RKO (cell line): ENCODE data around the gene ITFG2.

ENCODE experiments used
- DNase-seq: peaks from one replicate; pipeline ENCODE4 v3.0.0-alpha.2; 2016; ENCODE audit warnings: low spot score

ITFG2 gene

DNA sequence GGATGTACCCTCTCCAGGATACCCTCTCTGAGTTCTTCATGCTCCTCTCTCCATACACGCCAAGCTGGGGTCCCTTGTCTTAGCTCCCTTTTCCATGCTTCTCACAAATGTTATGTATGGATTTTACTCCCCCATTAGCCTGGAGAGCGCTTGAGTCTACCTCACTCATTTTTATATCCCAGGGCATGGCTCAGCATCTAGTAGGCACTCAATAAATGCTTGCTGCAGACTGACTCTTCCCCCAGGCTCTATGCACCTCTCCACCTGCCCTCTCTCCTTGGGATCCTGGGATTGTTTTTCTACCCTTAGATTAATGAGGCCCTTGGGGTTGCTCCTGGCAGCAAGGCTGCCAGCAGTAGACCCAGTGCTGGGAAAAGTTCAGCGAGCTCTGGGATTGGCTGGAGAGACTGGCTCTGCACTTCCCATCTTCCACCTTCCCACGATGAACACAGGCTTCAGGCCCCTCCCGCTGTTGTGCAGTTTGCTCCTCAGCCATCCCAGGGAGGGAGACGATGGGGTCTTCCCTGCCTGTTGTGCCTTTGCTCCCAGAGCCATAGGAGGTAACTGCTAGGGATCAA lies 20.2 kb downstream of the ITFG2 start:
- no peak for DNase-seq

GRCh38 chr12:2833327-2833726 lies 20.9 kb downstream of the ITFG2 start:
- no peak for DNase-seq

- DNase-seq: no peak
These were observed 21.3 kb downstream of the ITFG2 start for GRCh38 chr12:2833810-2834209.

DNA sequence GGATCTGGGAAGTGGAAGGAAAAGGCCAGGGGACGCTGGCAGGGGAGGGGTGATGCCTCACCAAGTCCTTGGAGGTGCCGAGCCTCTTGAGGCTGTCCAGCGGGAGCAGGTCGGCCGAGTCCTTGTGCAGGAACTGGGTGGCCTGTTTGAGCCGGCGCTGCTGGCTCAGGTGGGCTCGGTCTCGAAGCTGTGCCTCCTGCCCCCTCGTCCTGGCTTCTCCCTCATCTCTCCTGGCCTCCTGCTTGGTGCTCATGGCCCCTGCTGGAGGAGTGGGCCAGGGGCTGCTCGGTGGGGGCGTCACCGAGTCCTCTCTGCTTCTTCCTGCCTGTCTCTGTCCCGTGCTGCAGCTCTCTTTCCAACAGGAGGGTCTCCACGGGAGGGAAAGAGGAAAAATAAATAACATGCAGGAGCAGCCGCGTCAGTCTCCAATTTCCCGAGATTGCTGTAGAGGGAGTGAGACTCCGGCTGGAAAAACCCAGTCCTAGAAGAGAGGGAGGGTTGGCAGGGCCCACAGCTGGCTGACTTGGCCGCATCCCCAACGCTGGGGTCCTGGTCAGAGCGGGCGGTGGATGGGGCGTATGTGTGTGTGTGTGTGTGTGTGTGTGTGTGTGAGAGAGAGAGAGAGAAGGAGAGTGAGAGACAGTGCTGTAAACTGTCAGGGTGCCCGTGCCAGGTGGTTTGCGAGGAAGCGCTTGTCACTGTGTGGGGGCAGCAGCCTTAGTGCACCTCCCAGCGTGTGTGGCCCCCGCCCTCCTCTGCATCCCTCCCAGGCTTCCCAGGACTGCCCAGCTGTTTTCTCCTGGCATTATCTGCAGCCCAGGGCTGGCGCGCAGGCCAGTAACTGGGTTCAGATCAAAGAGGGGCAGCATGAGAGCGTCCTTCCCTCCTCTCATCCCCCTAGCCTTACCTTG lies 22.4 kb downstream of the ITFG2 start, which contains the start of gene NRIP2:
TSS of gene NRIP2 (minus strand) at position 455 of the 911 bp plus-strand sequence. CDS start at position 403, 52 bp downstream.
- no peak for DNase-seq

GRCh38 chr12:2835691-2836403 lies 23.4 kb downstream of the ITFG2 start:
- DNase-seq: no peak

DNA sequence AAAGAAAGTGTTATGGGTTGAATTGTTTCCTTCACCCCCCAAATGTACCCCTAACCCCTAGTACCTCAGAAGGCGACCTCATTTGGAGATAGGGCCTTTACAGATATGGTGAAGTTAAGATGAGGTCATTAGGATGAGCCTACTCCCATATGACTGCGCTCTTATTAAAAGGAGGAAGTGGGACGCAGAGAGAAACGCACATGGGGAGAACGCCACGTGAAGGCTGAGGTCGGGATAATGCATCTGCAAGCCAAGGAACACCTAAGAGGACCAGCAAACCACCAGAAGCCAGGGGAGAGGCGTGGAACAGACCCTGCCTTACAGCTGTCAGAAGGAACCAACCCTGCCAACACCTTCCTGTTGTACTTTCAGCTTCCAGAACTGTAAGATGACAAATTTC lies 24.1 kb downstream of the ITFG2 start:
- DNase-seq: no peak

DNA sequence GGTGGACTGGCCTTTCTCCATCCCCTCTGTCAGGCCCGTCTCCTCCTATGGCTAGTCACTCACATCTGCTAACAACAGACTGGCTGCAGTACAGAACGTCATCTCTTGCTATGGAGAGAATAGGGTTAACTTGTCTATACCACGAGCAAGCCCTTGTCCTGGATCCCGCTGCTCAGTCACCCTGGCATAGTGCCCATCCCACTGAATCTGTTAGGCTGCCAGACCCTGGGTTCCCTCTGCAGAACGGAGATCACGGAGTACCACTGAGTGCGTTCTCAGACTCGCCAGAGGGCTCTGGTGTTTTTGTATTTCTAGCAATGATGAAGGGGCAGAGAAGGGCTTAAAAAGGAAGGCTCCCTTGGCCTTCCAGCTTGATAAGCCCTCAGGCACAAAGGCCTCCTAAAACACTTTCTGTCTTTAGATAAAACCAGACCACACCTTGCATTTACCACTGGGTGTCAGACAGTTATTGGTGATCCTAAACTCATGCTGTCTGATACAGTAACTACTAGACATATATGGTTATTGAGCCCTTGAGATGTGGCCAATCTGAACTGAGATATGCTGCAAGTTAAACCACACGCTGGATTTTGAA lies 28.7 kb downstream of the ITFG2 start:
- no peak for DNase-seq

DNA sequence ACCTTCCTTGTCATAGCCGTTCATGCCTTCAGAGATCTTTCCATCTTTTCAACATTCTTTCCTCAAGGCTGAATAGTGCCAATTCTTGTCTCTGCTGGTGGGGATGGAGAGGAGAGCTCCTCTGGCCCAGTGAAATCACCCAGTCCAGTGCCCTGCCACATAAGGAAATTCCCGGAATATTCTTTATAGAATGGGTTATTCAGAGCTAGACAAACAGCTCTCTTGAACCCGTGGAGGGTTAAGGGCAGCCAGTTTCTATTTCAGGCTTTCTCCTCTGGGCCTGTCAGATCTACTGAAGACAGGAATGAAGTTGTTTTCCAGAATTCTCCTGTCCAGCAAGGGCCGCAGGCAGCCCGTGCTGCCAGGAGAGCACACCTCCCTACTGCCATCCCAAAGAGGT lies 30.5 kb downstream of the ITFG2 start:
- DNase-seq: no peak

- no peak for DNase-seq
These were observed 32.3 kb downstream of the ITFG2 start for GRCh38 chr12:2844786-2845185.

DNA sequence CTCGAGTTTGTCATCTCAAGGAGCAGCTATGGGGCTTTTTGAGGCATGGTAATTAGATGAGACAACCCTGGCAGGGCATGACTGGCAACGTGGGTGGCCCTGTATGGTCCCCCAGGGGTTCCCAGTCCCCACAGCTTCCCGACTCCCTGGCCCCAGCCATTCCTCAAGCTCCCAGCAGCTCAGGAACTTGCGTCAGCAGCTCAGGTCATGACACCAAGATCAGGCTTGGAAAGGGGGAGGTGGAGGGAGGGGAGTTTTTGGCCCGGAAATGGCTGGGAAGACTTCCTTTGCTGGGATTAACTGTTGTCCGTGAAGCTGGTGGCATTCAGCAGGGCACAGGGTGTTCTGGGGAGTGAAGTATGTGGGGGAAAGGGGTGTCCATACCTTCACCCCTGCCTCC lies 32.8 kb downstream of the ITFG2 start:
- no peak for DNase-seq

DNA sequence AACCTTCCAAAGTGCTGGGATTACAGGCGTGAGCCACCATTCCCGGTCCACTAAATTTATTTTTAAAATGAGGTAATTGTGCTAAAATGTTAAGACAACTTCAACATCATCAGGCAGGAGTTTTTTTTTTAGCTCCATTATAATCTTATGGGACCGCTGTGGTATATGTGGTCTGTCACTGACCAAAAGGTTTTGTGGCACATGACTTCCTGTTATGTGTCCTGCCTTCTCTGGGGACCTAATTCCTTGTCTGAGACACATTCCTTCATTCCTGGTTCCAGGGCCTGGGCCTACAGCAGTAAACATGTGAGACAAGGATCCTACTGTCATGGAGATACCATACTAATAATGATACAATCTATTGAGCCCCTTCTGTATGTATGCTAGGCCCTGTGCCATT lies 39.5 kb downstream of the ITFG2 start:
- DNase-seq: no peak

GRCh38 chr12:2853626-2854025 lies 41.2 kb downstream of the ITFG2 start:
- DNase-seq: peak; percentile 62

- no peak for DNase-seq
These were observed 42.4 kb downstream of the ITFG2 start for GRCh38 chr12:2854669-2855453.

DNA sequence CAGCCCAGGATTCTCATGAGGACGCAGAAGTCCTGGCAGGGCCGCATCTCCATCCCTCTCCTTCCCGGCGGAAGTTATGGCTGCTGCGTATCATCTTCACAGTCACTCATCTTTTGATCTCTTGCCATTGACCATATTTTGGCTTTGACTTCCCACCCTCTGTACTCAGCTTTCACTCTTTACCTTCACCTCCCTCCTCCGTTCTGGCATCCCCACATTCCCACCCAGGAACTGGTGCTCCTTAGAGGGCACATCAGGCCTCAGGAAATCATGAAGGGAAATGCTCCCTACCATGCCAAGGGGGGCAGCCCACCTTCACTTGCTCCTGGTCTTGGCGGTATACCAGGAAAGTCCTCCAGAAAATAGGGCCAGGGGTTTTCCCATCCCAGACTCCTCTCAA lies 43.1 kb downstream of the ITFG2 start:
- DNase-seq: no peak

GRCh38 chr12:2856051-2856450 lies 43.6 kb downstream of the ITFG2 start:
- DNase-seq: peak; percentile 64

GRCh38 chr12:2857021-2857431 lies 44.6 kb downstream of the ITFG2 start, which contains the start of gene TEX52:
Gene TEX52 (minus strand): TSS chr12:2857039. CDS start chr12:2857026, 13 bp downstream.
- no peak for DNase-seq

- DNase-seq: no peak
These were observed 45.1 kb downstream of the ITFG2 start for GRCh38 chr12:2857576-2857975.

- no peak for DNase-seq
These were observed 45.9 kb downstream of the ITFG2 start for GRCh38 chr12:2858334-2858733.

GRCh38 chr12:2858944-2859421 lies 46.5 kb downstream of the ITFG2 start:
- DNase-seq: no peak

GRCh38 chr12:2860170-2860569 lies 47.7 kb downstream of the ITFG2 start:
- DNase-seq: no peak

- DNase-seq: no peak
These were observed 50.4 kb downstream of the ITFG2 start for GRCh38 chr12:2862876-2863275.
